PFSK-1 (cell line): ENCODE measurements around the gene PCSK2.

Experiments
- POLR2AphosphoS5 ChIP-seq: IDR thresholded peaks from 2 replicates; pipeline ENCODE4 v1.6.1; 2012; ENCODE audit warnings: low read depth, mild to moderate bottlenecking, control low read depth, low read length, moderate library complexity
- SIN3A ChIP-seq: IDR thresholded peaks from 2 replicates; pipeline ENCODE4 v1.6.1; 2012; ENCODE audit warnings: mild to moderate bottlenecking, low read length, moderate library complexity, borderline replicate concordance; ENCODE audit not compliant: insufficient read depth
- TF ChIP-seq, protein P1 (sequence below), 2 experiments: IDR thresholded peaks; 2 replicates each; pipeline versions ENCODE4 v1.6.1 to v1.8.0; 2011 to 2012; ENCODE audit warnings: low read depth in 2 of 2, low read length in 2 of 2, control low read depth in 1 of 2, inconsistent platforms in 1 of 2, mild to moderate bottlenecking in 1 of 2, moderate library complexity in 1 of 2; ENCODE audit not compliant: insufficient read depth in 1 of 2

DNA sequence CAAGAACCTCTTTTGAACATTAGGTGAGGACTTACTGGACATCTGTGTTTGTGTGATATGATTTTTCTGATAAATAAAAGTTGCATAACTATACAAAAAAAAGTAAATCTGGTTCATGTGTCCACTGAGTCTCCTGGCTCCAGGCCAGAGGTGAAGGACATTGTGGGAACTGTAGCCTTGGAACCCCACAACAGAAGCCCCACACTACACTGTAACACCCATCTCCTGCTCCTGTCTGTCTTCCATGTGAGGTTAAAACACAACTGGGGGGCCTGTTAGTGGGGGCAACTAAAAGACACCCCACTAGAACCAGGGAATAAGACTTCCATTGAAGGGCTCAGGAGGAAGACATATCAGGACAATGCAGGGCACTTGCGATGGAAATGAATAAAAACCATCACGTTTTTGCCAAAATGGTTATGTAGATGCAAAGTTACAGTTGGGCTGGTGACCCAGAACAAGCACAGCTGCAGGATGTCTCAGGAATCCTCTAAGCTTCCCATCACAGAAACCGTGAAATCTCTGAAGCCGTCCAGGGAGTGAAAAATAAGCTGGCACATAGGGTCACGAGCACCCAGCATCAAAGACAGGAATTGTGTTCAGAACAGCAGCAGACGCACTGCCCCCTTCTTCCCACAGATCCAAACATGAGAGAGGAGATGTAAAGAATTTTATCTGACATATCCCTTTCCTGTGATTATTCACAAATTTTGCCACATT, 36.7 kb upstream of the PCSK2 start:
- TF ChIP-seq POLR2AphosphoS5: no peak
- TF ChIP-seq, protein P1, sequence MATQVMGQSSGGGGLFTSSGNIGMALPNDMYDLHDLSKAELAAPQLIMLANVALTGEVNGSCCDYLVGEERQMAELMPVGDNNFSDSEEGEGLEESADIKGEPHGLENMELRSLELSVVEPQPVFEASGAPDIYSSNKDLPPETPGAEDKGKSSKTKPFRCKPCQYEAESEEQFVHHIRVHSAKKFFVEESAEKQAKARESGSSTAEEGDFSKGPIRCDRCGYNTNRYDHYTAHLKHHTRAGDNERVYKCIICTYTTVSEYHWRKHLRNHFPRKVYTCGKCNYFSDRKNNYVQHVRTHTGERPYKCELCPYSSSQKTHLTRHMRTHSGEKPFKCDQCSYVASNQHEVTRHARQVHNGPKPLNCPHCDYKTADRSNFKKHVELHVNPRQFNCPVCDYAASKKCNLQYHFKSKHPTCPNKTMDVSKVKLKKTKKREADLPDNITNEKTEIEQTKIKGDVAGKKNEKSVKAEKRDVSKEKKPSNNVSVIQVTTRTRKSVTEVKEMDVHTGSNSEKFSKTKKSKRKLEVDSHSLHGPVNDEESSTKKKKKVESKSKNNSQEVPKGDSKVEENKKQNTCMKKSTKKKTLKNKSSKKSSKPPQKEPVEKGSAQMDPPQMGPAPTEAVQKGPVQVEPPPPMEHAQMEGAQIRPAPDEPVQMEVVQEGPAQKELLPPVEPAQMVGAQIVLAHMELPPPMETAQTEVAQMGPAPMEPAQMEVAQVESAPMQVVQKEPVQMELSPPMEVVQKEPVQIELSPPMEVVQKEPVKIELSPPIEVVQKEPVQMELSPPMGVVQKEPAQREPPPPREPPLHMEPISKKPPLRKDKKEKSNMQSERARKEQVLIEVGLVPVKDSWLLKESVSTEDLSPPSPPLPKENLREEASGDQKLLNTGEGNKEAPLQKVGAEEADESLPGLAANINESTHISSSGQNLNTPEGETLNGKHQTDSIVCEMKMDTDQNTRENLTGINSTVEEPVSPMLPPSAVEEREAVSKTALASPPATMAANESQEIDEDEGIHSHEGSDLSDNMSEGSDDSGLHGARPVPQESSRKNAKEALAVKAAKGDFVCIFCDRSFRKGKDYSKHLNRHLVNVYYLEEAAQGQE (IDR thresholded peaks at IDR 0.05; ENCODE audit: insufficient read depth in 1 of 2, low read depth in 2 of 2, low read length in 2 of 2): no peak
- TF ChIP-seq SIN3A: no peak
